Kidney capillary endothelial cell (primary cell): Measurements from ENCODE around the gene ATG13.
"Not testable (repeated sequence)": the region's sequence is repeated elsewhere in the genome, so short reads cannot be mapped to it uniquely, and the experiment has no call there.

Experiments used
- DNase-seq: peaks from one replicate; pipeline ENCODE4 v3.0.0-alpha.2; 2018; ENCODE audit warnings: low spot score

The ATG13 gene

DNA sequence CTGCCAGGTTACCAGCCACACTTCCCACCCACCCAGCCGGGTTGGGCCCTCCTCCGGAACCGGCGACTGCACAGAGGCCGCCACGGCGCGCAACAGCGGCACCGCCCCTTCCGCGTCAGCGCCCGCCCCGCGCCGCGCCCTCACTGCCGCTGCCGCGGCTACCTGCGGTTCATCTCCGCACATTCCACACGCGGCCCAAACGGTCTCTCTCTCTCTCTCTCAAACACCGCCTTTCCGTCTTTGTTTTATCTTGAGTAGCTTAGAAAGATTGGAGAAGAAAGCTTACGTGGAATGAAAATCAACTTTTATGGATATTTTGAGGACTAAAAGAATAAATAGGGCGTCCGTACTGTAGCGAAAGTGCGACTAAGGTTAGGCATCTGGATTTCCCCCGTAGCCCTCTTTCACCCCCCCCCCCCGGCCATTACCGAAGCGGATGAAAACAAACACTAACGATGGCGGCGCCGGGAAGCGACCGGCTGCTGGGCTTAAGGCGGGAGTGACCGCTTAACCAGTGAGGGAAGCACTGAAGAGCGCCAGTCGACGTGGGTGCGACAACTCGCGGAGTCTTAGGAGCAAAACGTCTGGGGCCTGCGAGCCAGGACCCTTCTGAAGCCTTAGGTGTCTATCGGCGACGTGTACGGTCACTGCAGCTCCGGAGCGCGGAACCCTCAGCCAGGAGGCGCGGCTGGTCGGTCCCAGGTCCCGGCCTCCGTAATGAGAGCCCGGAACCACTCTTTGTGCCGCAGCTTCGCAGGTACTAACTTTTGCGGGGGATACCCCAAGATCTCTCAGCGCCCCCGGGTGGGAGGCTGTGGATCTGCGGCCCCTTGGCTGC is at the start of gene ATG13, which contains the start of gene HARBI1:
TSS of gene ATG13 (plus strand) at position 420 of the 838 bp plus-strand sequence. CDS start 26,739 bp downstream, outside the sequence.
TSS of gene HARBI1 (minus strand) at position 94 of the 838 bp plus-strand sequence. CDS start 990 bp downstream, outside the sequence.
- peak; percentile 93 for DNase-seq

DNA sequence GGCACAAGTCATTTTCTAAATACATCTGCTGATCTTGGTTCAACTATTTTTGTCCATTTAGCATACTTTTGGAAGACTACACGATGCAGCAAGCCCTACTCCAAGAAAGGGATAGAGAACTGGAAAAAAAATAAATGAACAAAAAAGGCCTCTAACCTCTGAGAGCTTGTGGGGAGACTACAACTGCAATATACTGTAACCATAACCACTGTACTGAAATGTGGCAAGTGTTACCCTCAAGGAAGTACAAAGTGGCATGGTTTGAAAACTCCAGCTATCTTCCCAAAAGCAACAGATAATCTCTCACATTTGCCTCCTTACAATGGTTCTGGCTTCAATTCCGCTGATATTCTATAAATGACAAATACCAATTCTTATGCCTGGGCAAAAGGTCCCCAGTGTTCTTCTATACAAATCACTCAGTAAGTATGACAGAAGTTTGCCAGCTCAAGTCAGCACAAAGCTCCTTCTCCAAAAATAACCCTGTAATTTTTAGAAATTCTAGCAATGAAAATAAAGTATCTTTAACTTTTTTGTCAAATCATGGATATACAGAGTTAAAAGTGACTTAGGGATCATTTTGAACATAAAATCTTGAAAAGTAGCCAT is 46.5 kb upstream of the ATG13 start:
- DNase-seq = no peak

DNA sequence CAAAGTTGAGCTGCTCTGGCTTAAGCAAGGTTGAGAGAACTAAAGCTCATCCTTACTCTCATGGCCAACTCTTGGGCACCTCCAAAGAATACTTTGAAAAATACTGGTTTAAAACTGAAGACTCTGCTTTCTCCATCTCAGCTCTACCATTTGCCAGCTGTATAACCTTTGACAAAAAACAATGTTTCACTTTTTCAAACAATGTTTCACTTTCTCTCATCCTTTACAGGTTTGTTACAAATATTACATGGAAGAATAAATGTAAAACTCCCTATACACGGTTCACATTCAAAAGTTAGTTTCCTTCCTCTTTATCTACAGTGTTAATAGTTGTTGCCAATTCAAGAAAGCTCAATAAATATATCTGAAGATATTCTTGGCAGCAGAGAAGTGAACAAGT is 42.7 kb upstream of the ATG13 start:
- no peak for DNase-seq

DNA sequence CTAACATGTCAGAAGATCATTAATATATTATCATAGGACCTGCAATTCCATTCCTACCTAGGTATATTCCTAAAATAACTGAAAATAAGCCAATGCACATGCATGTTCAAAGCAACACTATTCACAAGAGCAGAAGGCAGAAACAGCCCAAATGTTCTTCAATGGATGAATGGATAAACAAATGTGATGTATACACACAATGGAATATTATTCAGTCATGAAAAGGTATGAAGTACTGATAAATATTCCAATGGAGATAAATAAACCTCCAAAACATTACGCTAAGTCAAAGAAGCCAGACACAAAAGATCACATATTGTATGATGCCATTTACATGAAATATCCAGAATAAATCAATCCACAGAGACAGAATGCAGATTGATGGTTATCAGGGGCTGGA is 40.3 kb upstream of the ATG13 start:
- DNase-seq = no peak

DNA sequence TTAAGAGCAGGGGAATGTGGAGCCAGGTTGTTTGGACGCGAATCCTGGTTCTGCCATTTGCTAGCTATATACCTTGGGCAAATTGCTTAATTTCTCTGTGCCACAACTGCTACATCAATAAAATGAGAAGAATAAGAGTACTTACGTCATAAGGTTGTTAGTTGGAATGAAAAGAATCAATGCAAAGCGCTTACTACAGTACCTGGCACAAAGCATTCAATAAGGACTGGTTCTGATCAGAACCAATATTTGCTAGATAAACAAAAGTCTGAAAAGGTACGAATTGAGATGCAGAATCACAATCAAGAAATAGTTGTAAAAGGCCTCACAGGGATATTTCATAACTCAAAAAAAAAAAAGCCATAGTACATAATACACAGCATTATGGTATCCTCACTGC is 34.8 kb upstream of the ATG13 start:
- no peak for DNase-seq

DNA sequence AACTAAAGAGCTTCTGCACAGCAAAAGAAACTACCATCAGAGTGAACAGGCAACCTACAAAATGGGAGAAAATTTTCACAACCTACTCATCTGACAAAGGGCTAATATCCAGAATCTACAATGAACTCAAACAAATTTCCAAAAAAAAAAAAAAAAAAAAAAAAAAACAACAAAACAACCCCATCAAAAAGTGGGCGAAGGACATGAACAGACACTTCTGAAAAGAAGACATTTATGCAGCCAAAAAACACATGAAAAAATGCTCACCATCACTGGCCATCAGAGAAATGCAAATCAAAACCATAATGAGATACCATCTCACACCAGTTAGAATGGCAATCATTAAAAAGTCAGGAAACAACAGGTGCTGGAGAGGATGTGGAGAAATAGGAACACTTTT is 33.8 kb upstream of the ATG13 start:
- not testable (repeated sequence) for DNase-seq

DNA sequence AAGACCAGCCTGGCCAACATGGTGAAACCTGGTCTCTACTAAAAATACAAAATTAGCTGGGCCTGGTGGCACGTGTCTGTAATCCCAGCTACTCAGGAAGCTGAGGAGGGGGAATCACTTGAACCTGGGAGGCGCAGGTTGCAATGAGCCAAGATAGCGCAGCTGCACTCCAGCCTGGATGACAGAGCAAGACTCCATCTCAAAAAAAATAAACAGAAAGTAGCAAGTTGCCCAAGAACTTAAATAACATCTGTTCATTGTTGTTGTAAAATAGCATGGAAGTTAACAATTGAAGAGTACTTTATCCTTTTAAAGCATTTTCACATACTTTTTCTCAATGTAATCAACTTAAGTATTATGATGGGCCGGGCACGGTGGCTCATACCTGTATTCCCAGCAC is 29.2 kb upstream of the ATG13 start:
- no peak for DNase-seq

DNA sequence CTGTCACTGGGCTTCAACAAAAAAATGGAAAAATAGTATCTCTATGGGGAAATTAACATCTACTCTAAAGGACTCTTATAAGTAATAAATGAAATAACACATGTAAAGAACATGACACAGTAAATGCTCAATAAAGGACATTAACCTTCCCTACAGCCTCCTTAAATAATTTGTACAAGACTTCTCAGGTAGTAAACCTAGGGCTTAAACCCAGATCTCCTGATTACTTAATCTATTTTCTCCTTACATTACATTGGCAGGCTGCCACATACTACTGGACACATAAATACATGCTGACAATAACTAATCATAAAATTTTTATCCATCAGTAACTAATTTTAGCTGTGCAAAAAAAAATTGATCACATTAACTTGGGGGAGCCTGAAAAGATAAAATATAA is 28.4 kb upstream of the ATG13 start:
- DNase-seq = no peak

DNA sequence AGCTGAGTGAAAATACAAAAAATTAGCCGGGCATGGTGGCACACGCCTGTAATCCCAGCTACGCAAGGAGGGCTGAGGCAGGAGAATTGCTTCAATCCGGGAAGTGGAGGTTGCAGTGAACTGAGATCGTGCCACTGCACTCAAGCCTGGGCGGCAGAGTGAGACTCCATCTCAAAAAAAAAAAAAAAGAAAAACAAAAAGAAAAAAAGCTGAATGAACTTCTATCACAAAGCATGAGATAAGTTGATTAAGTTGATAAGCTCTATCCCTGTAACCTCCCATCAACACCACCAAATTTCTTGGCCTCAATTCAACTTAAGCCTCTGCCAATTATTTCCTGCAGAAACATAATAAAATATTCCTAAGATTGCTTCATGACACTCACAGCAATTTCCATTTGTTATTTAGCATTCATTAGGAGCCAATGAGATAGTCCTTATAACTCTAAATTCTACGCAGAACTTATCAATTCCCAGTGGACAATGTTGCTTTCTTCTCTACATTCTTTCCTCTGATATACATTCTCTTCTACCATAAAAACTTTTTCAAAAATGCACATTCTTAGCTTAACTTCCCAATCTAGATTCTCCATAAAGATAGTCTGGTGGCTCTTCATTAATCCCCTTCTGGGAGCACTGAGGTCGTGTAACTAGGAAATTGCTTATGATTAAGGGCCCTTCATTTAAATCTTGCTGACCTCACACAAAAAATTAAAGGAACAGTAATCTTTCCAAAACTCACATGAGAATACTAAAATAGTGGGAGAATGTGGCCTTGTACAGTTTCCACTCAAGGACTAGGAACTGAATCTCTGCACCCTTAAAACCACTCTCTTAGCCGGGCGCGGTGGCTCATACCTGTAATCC is 26.4 kb upstream of the ATG13 start:
- DNase-seq = no peak

DNA sequence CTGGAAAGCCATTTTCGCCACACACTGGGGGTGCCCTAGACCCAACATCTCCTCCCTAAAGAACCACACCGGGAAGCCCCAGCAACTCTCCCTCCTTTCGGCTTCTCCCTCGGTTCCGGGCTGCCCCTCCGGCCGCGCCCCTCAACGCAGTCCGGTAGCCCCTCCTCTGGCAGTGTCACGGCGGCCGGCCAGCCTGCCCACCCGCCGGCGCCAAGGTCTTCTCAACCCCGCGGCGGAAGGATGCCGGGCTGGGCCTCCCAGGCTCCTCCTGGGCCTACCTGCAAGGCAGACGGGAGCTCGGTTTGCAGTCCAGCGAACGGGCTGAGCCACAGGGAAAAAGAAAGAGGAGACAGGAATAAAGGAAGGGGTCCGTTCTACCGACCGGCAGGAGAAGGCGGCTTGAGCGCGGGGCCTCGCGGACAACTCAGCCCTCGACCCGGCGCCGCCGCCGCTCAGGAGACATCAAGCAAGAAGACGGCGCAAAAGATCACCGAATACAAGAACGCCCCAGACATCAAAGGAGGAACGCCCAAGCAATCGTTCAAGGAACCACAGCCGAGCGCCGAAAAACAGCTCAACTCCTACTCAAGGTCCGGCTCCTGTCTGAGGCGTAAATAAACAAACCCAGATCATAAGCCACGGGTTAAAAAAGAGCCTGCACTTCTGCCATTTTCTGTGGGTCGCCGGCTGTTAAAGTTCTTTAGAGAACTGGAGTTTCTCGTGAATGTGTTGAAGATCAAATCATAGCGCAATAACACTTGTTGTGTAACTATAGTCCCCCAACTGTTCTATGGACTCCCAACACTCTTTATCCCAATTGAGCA is 23.6 kb upstream of the ATG13 start, which contains the start of gene AMBRA1:
TSS of gene AMBRA1 (minus strand) at position 474 of the 824 bp plus-strand sequence. CDS start 45,643 bp downstream, outside the sequence.
- DNase-seq = peak; percentile 86

DNA sequence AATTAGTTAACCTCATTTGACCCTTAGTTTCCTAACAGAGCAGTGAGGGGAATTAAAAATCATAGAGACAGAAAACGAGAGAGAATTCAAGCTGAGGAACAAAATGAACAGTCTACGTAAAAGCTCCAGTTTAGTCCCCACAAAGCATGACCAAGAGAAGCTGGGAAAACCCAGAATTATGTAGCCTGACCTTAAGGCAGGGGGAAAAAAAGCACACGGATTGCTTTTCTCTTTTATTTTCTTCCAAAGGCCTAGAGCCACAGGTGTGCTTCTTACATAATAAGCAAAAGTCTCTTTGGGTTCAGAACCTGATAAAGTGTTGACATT is 23.0 kb upstream of the ATG13 start:
- DNase-seq = no peak

DNA sequence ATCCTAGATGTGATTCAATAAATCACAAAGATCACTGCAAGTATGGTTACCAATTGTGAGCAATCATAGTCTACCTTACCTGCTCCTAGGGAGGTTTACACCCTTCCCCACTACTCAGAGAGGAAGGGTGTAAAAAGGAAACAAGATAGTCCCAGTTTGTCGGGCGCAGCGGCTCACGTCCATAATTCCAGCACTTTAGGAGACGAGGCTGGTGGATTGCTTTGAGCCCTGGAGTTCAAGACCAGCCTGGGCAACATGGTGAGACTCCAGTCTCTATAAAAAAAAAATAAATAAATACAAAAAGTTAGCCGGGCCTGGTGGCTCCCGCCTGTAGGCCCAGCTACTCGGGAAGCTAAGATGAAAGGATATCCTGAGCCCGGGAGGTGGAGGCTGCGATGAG is 22.6 kb upstream of the ATG13 start:
- DNase-seq = no peak

DNA sequence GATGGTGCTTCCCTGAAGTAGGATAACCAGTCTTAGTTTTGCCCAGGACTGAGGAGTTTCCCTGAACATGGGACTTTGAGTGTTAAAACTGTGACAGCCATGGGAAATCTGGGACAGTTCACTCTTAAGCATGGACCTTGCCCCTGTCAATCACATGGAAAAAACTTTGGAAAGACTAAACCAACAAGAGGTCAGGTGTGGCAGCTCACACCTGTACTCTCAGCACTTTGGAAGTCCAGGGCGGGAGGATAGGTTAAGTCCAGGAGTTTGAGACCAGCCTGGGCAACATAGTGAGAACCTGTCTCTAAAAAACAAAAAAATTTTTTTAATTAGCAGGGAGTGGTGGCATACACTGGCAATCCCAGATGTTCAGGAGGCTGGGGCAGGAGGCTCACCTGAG is 20.2 kb upstream of the ATG13 start:
- DNase-seq = no peak

DNA sequence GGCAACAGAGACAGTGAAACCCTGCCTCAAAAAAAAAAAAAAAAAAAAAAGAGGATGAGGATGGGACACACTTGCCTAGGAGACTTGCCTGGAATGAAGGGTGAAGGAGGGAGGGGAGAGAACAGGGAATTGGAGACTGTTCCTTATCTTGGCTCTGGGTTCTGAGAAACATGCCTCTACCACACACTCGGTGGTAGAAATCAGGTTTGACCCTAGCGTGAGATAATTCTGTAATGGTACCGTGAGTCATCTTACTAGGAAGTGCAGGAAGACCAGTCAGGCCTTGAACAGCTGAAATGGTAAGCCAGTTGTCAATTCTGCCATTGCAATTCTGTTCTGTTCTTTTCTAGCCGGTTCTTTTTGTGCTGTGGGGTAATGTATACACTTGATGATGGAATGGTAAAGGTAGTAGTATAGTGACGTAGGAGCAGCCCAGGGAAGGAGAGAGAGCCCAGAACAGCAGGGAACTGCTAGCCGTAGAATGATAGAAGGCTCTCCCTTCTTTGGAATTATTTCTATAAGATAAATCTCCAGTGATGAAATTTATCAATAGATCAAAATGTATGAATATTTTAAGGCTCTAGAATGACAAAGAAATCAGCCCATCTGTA is 19.6 kb upstream of the ATG13 start:
- DNase-seq = peak; percentile 59

DNA sequence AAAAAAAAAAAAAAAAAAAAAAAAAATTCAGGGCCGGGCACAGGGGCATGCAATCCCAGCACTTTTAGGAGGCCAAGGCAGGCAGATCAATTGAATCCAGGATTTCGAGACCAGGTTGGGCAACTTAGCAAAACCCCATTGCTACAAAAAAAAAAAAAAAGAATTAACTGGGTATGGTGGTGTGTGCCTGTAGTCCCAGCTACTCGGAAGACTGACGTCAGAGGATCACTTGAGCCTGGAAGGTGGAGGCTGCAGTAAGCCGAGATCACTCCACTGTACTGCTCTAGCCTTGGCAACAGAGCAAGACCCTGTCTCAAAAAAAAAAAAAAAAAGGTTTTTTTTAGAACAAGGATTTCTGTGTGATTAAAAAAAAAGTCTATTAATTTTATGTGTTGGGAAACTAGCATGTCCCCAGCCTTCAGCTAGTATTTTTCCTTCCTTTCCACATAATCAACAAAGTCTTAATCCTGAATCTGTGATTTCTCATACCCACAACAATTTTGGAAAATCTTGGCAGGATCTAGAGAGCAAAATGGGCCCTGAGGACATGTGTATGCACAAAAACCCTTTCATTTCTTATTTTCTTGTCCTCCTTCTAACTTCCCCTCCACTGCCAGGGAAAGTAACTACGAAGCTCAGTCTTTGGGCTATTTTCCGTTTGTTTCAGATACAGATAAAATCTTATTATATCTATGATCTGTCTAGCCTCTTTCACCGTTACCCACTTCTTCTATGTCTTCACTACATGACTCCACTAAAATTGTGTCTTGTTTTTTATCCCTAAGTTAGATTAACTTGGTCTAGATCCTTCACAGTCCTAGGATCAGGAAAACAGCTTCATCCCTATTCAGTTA is 17.8 kb upstream of the ATG13 start:
- no peak for DNase-seq

DNA sequence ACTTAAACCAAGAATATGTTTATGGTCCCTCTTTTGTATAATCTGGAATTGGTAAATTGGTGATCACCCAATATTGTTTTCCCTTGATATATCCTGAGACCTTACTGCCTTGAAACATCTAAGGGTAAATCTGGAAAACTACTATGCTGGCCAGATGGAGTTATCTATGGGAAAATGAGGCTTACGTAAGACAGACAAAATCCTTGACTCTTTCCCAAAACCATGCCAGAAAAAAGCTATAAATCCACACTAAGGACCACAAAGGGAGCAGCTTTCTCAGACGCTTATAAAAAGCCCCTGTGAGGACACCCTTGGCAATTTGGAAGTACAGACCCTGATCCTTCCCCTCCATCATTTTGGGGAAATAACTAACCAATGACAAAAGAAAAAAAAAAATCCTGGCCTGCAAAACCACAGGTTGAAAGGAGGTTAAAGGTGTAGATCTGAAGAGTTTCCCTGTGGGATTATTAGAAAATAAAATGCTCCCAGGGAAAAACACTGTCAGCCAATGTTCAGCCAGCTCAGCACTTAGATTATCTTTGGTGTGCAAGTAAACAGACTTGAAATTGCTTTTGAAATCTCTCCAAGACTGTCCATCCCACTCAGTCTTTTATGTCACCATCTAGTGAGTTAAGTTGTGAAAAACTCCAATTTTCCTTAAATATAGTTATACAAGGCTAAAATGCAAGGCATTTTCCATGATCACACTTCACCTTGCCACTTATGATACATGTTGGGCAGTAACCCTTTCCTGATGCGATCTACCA is 17.0 kb upstream of the ATG13 start:
- DNase-seq = no peak

DNA sequence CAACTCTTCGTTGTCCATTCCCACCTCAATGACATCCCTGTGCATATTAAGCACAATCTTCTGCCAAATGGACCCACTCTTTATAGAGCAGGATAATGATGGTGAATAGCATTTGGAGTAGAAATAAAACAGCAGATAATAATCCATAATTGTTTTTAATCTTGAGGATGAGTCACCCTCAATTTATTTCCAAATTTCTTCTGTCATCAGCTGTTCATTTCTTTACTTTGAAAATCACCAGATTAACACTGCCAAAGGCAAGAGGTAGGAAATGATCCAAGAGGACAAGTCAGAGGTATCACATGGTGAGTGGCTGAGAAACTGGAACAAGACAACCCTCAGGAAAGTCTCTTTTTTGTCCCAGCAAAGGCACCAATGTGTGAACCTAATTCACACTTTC is 16.2 kb upstream of the ATG13 start:
- DNase-seq = no peak

DNA sequence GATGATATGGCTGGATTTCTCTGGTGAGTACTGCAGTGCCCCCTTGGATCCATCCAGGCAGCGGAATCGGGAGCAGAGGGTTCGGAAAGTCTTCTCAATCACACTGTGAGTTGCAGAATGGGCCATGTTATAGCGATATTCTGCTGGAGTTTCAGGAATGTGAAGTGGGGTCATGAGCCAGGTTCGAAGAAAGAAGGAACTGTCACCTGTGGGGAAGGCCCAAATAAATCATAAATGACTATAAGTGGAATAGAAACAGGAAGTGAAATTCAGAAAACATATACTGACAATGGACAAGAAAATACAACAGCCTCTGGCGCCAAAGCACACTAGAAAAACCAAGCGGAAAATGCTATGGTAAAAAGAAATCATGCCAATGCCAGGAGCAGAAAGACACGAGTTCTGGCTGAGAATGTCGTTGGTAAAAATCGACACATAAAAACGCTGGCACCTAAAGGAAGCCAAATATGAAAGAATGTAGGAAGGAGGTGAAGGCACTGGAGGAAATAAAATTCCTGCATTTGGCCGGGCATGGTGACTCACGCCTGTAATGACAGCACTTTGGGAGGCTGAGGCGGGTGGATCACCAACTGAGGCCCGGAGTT is 13.5 kb upstream of the ATG13 start:
- DNase-seq = no peak

DNA sequence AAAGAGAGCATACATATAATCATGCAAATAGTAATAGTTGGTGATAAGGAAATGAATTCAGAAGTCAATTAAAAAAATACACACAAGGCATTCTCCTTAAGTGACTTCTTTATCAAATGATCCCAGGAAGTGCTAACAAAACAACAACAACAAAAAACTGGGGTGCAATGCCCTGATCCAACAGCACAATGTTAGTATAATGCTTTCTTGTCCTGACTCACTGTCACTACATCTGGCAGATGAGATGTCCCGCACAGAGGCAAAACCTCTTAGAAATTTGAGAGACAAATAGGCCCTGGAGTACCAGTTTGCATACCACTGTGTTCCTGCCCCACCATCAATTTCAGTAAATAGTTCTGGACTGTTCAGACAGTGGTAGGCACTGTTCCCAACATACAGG is 12.6 kb upstream of the ATG13 start:
- DNase-seq = no peak
